Urothelium cell line (cell line): ENCODE data around the gene LHX3.

Source experiments
- DNase-seq: peaks from one replicate; pipeline ENCODE4 v3.0.0; 2011; ENCODE audit warnings: low spot score, mixed read lengths
- FAIRE-seq: peaks from 2 replicates; lab custom pipeline; 2011; peaks lifted over from hg19 to GRCh38; lab: Jason Lieb, UNC

The LHX3 gene

DNA sequence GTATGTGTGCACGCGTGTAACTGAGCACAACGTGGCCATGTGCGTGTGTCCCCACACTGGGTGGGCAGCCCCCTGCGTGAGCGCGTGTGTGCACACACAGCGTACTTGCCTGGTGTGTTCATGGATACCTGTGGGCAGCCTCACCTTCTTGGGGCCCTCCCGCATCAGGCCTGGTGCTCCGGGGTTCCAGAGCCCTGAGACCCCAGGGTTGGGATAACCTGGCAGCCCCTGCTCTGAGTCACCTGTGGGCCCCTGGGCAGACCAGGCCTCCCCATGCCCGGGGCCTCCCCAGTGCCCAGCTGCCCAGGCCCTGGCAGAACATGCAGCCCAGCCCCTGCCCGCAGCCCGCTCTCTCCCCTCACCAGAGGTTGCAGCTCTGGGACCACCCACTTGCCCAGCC, 25.2 kb downstream of the LHX3 start:
- FAIRE-seq (no peak), DNase-seq (no peak)

DNA sequence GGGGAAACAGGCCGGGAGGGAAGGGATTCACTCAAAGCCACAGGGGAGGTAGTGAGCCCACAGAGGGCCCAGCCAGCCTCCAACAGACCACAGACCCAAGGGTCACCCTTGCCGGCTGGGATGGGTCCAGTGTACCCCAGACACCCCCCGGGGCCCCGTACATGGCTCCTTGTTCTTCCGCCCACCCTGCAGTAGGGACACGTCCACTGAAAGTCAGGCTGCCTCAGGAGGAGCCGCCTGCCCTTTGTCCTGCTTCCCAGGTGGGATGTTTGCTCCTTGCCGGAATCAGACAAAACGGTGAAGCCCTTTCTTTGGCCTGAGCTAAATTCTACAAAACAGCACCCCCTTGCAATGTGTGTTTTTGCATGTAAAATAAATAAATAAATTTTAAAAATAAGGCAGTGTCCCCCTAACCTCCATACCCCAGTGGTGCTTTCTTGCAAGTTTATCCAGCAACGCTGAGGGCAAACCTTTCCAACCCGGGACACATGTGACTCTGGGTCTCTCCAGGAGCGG, 25.8 kb downstream of the LHX3 start:
- FAIRE-seq (no peak), DNase-seq (no peak)

DNA sequence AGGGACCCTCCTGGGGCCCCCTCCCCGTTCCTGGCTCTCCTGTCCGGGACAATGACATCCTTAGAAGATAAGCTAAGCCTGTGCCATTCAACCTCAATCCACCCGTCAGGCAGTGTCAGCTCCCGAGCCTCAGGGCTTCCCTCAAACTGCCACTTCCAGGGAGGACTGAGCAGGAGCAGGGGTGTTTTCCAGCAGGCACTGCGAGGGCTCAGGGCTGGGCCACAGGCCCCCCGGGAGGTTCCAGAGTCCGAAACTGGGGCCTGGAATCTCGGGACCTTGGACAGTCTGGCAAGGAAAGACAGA, 26.2 kb downstream of the LHX3 start:
- DNase-seq (no peak), FAIRE-seq (no peak)

DNA sequence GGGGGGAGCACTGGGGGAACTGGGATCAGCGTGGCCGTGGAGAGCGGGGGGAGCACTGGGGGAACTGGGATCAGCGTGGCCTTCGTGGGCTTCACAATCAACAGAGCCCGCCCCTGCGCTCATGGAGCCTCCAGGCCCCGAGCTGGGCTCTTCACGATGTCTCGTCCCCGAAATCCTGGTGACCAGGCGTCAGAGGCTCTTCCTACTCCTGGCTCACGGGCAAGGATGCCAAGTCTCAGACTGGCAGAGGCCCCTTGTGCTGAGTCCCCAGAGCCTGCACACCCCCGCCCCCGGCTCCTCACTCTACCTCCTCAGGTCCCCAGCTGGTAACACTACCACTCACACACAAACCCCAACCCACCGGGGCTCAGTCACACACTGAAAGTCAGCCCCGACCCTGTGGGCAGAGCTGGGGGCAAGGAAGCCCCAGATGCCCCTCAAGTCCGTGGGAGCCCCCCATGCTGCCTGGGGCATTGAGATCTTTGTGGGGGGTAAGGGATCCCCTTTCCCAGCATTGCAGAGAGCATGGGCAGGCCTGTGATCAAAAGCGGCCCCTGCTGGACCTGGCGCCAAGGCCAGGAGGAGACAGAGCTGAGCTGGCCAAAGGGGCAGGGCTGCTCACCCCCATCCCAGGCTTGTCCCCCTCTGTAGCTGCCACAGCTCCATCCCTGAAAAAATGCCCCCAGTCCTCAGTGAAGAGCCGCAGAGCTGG, 26.7 kb downstream of the LHX3 start:
- DNase-seq, result no peak
- FAIRE-seq, result no peak

DNA sequence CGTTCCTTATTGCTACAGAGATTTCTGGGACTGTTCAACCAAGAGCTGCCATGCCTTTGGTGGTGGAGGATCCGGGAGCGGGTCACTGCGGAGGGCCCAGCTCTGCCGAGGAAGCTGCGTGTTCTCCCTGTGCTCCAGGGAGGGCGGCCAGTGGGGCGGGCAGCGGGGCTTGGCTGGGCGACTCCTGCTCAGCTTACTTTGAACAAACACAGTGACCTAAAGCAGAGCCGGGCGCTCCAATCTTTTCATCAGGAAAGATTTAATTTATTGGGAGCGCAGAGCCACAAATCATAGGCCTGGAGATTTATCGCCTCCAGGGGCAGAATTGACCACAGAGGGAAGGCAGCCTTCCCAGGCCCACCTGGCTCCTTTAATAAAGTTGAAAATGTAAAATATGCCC, 27.7 kb downstream of the LHX3 start:
- DNase-seq, result no peak
- FAIRE-seq, result no peak

DNA sequence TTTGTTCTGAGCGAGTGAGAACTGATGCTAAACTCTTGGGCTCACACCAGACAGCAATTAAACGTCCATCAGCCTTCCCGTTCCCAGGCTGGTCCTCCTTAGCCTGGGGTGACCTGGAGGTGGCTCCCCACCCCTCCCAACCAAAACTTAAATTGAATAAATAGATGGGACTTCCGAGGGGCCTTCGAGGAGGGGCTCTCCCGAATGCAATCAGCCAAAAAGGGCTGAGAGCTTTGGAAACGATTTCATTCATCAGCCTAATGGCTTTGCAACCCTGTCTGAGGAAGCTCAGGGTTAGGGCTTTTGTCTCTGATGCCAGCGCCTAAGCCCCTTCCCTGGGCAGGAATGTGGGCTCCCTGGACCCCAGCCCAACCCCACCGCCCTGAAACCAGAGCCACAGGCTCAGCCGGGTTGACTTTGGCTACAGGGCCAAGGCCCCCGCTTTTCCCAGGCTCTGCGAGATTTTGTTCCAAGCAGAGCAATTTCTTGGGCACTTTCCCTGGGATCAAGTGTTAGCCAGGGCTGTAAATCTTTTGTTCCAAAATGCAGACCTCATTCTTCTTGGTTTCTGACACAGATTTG, 29.2 kb downstream of the LHX3 start:
- DNase-seq (no peak), FAIRE-seq (no peak)

DNA sequence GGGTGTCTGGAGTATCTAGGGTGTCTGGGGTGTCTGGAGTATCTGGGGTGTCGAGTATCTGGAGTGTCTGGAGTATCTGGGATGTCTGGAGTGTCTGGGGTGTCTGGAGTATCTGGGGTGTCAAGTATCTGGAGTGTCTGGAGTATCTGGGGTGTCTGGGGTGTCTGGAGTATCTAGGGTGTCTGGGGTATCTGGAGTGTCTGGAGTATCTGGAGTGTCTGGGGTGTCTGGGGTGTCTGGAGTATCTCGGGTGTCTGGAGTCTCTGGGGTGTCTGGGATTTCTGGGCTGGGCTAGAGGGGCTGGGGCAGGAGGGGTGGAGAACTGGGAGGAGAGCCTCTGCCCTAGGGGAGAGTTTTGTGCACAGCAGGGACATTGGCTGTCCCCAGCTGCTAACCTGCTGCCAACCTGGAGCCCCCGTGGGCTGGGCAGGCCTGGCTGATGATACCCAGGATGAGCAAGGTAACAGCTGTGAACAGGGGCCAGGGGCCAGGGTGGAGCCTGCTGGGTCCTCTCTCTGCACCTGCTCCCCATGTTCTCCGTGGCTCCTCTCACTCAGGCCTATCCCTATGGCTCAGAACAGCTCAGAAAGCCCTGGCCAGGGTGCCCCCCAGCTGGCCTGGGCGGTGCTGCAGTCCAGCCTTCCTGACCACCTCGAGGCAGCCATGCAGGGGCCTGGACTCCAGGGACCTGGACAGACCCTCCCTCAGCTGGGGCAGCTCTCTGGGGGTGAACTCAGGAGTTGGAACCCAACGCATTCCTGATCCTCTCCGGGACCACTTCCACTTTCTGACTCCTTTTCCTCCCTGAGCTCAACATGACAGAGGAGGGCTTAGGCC, 29.9 kb downstream of the LHX3 start:
- DNase-seq, result no peak
- no peak for FAIRE-seq

DNA sequence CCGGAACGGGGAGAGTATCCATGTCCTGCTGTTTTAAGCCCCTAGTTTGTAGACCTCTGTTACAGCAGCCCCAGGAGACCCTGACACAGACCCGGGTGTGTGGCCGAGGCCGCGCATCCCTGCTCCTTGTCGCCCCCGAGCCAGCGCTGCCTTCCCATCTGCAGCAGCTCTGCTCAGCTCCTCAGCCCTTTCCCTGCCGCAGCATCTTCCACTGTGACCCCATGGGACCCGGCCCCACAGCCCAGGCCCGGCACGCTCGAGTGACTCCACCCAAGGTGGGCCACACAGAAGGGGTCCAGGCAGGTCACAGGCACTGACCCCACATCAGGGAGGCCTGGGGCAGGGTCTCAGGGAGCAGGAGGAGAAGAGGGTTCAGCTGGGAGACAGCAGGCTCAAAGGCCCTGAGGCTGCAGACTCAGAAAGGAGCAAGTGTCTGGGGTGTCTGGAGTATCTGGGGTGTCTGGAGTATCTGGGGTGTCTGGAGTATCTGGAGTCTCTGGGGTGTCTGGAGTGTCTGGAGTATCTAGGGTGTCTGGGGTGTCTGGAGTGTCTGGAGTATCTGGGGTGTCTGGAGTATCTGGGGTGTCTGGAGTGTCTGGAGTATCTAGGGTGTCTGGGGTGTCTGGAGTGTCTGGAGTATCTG, 31.2 kb downstream of the LHX3 start:
- no peak for DNase-seq
- FAIRE-seq, result no peak

DNA sequence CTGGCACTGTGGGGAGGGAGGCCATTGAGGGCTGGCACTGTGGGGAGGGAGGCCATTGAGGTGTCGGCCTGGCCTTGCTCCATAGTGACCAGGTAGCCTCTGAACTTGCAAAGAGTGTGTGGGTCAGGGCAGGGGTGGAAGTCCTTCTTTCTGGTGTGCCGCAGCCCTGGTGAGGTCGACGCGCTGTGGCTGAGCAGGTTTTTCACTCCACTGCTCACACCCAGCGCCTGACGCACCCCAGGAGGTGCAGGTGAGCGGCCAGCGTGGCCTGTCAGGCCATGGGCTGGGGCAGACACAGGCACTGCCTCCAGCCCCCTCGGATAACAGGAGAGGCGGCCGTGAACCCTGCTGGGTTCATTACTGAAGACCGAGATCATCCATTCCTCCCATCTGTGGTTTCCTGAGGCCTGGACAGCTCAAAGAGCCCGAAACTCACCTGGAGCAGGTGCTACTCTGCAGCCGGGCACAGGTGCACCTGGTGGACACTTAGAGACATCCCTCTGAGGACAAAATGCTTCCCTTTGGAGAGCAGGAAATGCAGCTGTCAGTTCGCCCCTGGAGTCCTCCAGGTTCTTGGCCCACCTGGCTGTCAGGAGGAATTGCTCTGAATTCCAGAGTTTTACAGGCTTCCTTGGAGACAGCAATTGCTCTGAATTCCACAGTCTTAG, 32.4 kb downstream of the LHX3 start:
- FAIRE-seq (no peak), DNase-seq (no peak)

DNA sequence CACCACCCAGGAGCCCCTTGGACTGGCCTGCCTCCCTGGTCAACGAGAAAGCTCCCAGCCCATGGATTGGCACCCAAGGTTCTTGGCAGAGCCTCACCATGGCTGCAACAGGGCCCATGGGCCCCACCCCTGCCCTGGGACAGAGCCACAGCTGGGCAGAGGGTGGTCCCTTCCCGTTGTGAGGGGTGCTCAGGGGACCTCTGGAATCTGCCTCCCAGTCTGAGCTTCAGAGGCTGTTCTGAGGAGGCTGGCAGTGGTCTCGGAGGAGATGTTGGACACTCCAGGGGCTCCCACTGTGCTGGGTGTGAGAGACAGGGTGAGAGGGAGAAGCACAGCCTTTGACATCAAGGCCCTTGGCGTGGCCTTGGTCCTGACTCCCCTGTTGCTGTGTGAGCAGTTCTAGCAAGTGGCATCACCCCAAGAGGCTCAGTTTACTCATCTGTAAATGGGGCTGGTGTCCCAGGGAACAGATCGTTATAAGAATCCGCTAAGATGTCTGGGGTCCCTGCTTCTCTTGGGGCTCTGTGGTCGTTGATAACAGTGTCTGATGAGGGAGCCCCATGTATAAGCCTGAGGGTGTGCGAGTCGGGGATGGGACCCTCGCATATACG, 33.0 kb downstream of the LHX3 start:
- no peak for FAIRE-seq
- DNase-seq, result no peak

DNA sequence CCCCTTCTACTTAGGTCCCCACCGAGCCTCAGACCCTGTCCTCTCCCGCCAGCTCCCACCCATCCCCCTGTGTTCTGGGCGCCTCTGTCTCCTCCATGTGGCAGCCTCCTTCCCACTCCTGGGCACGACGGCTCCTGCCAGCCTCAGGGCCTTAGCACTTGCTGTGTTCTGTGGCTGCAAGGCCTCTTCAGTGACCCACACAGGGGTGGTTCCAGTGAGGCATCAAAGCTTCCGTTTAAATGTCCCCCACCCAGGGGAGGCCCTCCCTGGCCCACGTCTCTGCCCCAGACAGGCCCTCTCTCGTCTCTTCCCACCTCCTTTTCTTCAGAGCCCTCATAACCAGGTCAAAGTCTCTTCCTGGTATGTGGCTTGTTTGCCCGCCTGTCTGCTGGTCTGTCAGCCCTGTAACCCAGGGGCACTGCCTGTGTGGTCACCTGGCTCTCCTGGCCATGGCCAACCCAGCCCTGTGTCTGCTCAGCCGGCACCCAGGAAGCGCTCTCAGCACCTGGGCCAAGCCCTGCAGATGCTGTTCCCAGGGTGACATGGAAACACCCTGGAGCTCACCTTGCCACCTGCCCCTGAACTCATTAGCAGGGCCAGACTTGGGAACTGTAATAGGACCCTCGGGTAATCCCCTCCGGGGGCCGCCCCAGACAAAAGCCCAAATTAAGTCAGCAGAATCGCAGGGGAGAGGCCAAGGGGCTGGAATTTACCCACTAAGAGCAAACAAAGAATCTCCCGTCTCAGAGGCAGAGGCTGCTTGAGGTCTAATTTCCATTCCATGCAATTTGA, 33.7 kb downstream of the LHX3 start:
- DNase-seq, result no peak
- FAIRE-seq, result no peak

DNA sequence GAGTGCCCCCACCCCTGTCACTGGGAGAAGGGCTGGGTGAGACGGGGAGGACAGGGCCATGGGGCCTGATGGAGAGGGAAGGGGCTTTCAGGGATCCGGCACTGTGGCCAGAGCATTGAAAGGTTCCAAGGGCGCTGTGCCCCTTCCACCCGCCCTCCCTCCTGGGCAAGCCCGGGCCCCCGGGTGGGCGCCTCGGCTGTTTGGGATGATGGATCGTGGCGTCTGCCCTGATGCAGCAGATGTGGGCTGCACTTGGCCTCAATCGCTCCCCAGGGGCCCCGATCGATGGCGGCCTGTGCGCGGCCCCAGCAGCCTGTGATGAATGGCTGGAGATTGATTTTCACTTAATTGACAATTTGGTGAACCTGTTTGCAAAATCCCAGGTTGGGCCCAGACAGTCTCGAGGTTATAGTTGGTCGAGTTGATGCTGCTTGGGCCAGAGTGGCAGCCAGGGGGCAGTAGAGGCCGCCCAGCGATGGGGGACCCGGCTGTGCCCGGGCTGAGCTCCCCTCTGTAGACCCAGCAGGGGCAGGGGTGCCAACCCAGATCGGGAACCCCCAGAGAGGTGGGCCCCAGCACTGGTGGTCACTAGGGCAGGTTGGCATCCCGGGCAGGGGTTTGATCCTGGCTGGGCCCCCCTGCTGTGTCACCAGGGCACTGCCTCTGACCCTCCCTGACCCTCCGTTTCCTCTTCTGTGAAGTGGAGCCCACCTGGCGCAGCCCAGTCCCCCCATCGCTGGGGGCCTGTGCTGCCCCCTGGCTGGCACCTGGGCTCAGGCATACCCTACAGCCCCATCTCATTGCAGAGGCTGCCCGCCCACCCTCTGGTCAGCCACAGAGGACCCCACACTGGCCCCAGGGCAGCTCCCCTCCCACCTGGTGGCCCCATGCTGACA, 34.7 kb downstream of the LHX3 start:
- DNase-seq, result peak; percentile 41
- no peak for FAIRE-seq

DNA sequence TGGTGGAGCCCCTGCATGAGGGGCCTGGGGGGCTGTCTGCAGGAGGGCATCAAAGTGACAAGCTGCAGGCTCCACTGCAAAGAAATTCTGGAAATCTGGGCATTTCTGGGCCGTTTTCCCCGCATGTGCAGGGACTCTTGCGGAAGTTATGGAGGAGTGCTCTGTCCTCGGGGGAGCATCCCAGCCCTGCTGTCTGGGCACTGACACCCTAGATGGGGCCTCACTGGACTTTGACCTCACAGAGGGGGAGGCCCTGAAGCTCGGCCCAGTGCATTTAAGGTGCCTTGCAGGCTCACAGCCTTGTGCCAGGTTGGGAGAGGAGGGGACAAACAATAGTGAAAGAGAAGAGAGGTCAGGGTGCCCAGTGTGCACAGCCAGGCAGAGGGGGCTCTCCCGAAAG, 35.4 kb downstream of the LHX3 start:
- DNase-seq (no peak), FAIRE-seq (no peak)

DNA sequence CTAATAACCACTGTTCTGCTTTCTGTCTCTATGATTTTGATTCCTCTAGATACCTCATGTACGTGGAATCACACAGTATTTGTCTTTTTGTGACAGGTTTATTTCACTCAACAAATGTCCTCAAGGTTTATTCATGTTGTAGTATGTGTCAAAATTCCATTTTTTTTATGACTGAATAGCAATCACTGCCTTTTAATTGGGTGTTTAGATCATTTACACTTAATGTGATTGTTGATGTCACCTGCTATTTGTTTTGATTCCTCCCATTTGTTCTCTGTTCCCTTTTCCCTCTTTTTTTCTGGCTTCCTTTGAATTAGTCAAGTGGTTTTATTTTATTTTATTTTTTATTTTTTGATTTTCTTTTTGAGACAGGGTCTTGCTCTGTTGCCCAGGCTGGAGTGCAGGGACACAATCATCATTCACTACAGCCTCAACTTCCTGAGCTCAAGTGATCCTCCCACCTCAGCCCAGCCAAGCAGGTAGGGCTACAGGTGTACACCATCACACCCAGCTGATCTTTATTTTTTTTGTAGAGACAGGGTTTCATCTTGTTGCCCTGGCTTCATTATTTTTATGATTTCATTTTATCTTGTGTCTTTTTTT, 41.6 kb downstream of the LHX3 start:
- DNase-seq (no peak), FAIRE-seq (no peak)

DNA sequence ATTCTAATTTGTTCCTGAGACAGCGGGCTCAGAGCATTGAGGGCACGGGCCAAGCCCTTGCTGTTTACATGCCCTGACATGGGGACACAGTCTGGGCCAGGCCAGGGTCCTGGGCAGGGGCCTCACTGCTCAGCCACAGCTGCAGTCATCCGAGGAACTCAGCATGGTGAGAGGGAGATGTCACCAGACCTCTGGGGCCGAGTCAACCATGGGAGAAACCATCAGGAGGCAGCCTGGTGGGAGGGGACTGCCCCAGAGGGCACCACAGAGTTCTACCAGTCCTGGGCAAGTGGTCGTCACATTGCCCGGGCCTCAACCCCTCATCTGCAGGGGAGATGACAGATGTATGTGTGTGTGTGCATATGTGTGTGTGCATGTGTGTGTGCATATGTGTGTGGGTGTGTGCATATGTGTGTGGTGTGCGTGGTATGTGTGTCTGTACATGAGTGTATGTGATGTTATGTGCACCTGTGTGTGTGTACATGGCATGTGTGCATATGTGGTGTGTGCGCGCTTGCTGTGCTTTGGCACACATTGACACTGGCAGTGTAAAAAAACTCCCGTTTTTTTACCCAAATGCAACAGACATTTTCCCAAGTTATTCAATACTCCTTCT, 43.8 kb downstream of the LHX3 start:
- no peak for DNase-seq
- peak; percentile 74 for FAIRE-seq

DNA sequence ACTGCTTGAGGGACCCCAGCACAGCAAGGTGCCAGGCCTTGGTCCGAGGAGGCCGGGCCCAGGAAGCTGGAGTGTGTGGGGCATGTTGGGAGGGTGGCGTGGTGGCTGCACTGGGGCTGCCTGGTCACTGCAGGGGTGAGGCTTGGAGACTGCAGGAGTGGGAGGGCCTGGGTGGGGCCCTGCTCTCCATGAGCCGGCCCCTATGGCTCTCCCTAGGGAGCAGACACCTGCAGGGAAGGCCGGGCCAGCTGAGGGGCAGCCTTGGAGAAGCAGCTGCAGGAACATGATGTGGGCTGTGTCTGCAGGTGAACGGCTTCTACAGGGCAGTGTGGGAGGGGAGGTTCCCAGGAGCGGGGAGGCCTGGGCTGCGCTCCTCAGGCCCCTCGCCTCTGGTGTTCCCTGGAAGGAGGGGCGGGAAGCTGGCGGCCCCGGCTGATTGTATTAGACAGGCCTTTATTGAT, 44.5 kb downstream of the LHX3 start:
- FAIRE-seq, result no peak
- no peak for DNase-seq

DNA sequence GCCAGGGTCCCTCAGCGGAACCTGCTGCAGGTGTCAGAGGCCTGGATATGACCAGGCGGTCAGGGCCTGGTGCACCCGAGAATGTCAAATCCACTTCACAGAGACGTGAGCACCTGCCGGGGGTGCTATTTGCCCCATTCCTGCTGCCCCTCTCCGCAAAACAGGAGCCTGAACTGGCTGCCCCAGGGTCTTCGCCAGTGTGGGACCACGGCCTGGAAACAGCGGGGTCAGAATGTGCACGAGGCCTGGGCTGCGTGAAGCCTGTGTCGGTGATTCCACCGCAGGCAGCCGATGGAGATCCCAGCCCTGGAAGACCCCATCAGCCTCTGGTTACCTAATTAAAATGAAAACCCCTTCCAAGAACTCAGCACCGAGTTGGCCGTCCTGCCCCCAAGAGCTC, 45.1 kb downstream of the LHX3 start:
- no peak for DNase-seq
- FAIRE-seq, result no peak
